Measurements from ENCODE around the gene RICTOR. TPM values are rescaled to one million over a fixed set of nuclear protein-coding genes. Genes with fewer than 3 reads are reported as not detected.

The RICTOR gene
- total RNA-seq, 2 donors from 2014 or later: 35.1 to 84.8 TPM

GRCh38 chr5:38935437-38935836, 138.8 kb downstream of the RICTOR start:
- H3K27ac Mint-ChIP-seq: no peak overlapping the region
- ATAC-seq (replicated peaks): no peak
- H3K36me3 Mint-ChIP-seq (ENCODE audit: low read depth): peaks cover 43% of the 10 kb centered on the region
- H3K4me3 Mint-ChIP-seq: no peak overlapping the region
- H3K4me1 Mint-ChIP-seq: no peaks in the 10 kb centered on the region
- H3K27me3 Mint-ChIP-seq: no peaks in the 10 kb centered on the region
- no peaks in the 10 kb centered on the region for H3K9me3 Mint-ChIP-seq

GRCh38 chr5:38932854-38933408, 141.3 kb downstream of the RICTOR start:
- Mint-ChIP-seq H3K27ac (no peak overlapping the region), H3K4me3 (no peak overlapping the region), H3K27me3 (peaks cover 2% of the 10 kb centered on the region), H3K4me1 (no peaks in the 10 kb centered on the region), H3K9me3 (no peaks in the 10 kb centered on the region), H3K36me3 (ENCODE audit: low read depth) (peaks cover 18% of the 10 kb centered on the region)
- ATAC-seq (replicated peaks): no peak

GRCh38 chr5:38931731-38932130, 142.5 kb downstream of the RICTOR start:
- Mint-ChIP-seq H3K27ac (no peak overlapping the region), H3K36me3 (ENCODE audit: low read depth) (peaks cover 6% of the 10 kb centered on the region), H3K9me3 (no peaks in the 10 kb centered on the region), H3K4me3 (no peak overlapping the region), H3K27me3 (peaks cover 5% of the 10 kb centered on the region), H3K4me1 (no peaks in the 10 kb centered on the region)
- ATAC-seq (replicated peaks): peak; percentile 48

GRCh38 chr5:38929838-38930237, 144.4 kb downstream of the RICTOR start:
- ATAC-seq (replicated peaks): no peak
- H3K27me3 Mint-ChIP-seq: peaks cover 11% of the 10 kb centered on the region
- H3K4me3 Mint-ChIP-seq: no peak overlapping the region
- no peaks in the 10 kb centered on the region for H3K9me3 Mint-ChIP-seq
- H3K4me1 Mint-ChIP-seq: no peaks in the 10 kb centered on the region
- no peak overlapping the region for H3K27ac Mint-ChIP-seq
- no peaks in the 10 kb centered on the region for H3K36me3 Mint-ChIP-seq (ENCODE audit: low read depth)

- no peak for ATAC-seq (replicated peaks)
These were observed 146.7 kb downstream of the RICTOR start for GRCh38 chr5:38927470-38927869.

GRCh38 chr5:38926121-38926520, 148.1 kb downstream of the RICTOR start:
- peaks cover 16% of the 10 kb centered on the region for H3K27me3 Mint-ChIP-seq
- H3K9me3 Mint-ChIP-seq: no peaks in the 10 kb centered on the region
- no peaks in the 10 kb centered on the region for H3K4me1 Mint-ChIP-seq
- H3K36me3 Mint-ChIP-seq (ENCODE audit: low read depth): no peaks in the 10 kb centered on the region
- H3K4me3 Mint-ChIP-seq: no peak overlapping the region
- no peak overlapping the region for H3K27ac Mint-ChIP-seq
- ATAC-seq (replicated peaks): no peak

More at GRCh38 chr5:38927470-38927869, 146.7 kb downstream of the RICTOR start:
- H3K4me1 Mint-ChIP-seq: no peaks in the 10 kb centered on the region
- no peaks in the 10 kb centered on the region for H3K9me3 Mint-ChIP-seq
- no peak overlapping the region for H3K27ac Mint-ChIP-seq
- H3K36me3 Mint-ChIP-seq (ENCODE audit: low read depth): no peaks in the 10 kb centered on the region
- H3K27me3 Mint-ChIP-seq: peaks cover 11% of the 10 kb centered on the region
- H3K4me3 Mint-ChIP-seq: no peak overlapping the region

- Mint-ChIP-seq H3K36me3 (ENCODE audit: low read depth) (no peaks in the 10 kb centered on the region), H3K4me3 (no peak overlapping the region), H3K9me3 (no peaks in the 10 kb centered on the region), H3K27ac (no peak overlapping the region), H3K4me1 (no peaks in the 10 kb centered on the region), H3K27me3 (peaks cover 16% of the 10 kb centered on the region)
- no peak for ATAC-seq (replicated peaks)
These were observed 148.9 kb downstream of the RICTOR start for GRCh38 chr5:38925154-38925925.

GRCh38 chr5:38923661-38924451, 150.3 kb downstream of the RICTOR start:
- H3K4me1 Mint-ChIP-seq: no peaks in the 10 kb centered on the region
- no peak overlapping the region for H3K4me3 Mint-ChIP-seq
- H3K36me3 Mint-ChIP-seq (ENCODE audit: low read depth): no peaks in the 10 kb centered on the region
- H3K9me3 Mint-ChIP-seq: no peaks in the 10 kb centered on the region
- H3K27ac Mint-ChIP-seq: no peak overlapping the region
- peaks cover 25% of the 10 kb centered on the region for H3K27me3 Mint-ChIP-seq
- ATAC-seq (replicated peaks): no peak

GRCh38 chr5:38922199-38922598, 152.0 kb downstream of the RICTOR start:
- Mint-ChIP-seq H3K36me3 (ENCODE audit: low read depth) (no peaks in the 10 kb centered on the region), H3K9me3 (no peaks in the 10 kb centered on the region), H3K4me1 (no peaks in the 10 kb centered on the region), H3K27me3 (peaks cover 20% of the 10 kb centered on the region), H3K4me3 (no peak overlapping the region), H3K27ac (no peak overlapping the region)
- peak; percentile 69 for ATAC-seq (replicated peaks)

GRCh38 chr5:38921174-38921573, 153.0 kb downstream of the RICTOR start:
- Mint-ChIP-seq H3K27ac (no peak overlapping the region), H3K36me3 (ENCODE audit: low read depth) (no peaks in the 10 kb centered on the region), H3K27me3 (peaks cover 20% of the 10 kb centered on the region), H3K9me3 (no peaks in the 10 kb centered on the region), H3K4me1 (no peaks in the 10 kb centered on the region), H3K4me3 (no peak overlapping the region)
- ATAC-seq (replicated peaks): no peak

GRCh38 chr5:38916802-38917201, 157.4 kb downstream of the RICTOR start:
- H3K4me3 Mint-ChIP-seq: no peak overlapping the region
- no peaks in the 10 kb centered on the region for H3K9me3 Mint-ChIP-seq
- H3K27me3 Mint-ChIP-seq: peaks cover 13% of the 10 kb centered on the region
- no peaks in the 10 kb centered on the region for H3K4me1 Mint-ChIP-seq
- ATAC-seq (replicated peaks): no peak
- no peaks in the 10 kb centered on the region for H3K36me3 Mint-ChIP-seq (ENCODE audit: low read depth)
- H3K27ac Mint-ChIP-seq: no peak overlapping the region

GRCh38 chr5:38913714-38914113, 160.5 kb downstream of the RICTOR start:
- Mint-ChIP-seq H3K27me3 (peaks cover 16% of the 10 kb centered on the region), H3K4me1 (no peaks in the 10 kb centered on the region), H3K9me3 (no peaks in the 10 kb centered on the region), H3K36me3 (ENCODE audit: low read depth) (no peaks in the 10 kb centered on the region), H3K4me3 (no peak overlapping the region), H3K27ac (no peak overlapping the region)
- no peak for ATAC-seq (replicated peaks)

GRCh38 chr5:38911933-38912332, 162.3 kb downstream of the RICTOR start:
- Mint-ChIP-seq H3K9me3 (no peaks in the 10 kb centered on the region), H3K36me3 (ENCODE audit: low read depth) (no peaks in the 10 kb centered on the region), H3K4me1 (no peaks in the 10 kb centered on the region), H3K27ac (no peak overlapping the region), H3K27me3 (peaks cover 21% of the 10 kb centered on the region), H3K4me3 (no peak overlapping the region)
- ATAC-seq (replicated peaks): no peak

- ATAC-seq (replicated peaks): no peak
- H3K36me3 Mint-ChIP-seq (ENCODE audit: low read depth): no peaks in the 10 kb centered on the region
- H3K4me1 Mint-ChIP-seq: no peaks in the 10 kb centered on the region
- no peak overlapping the region for H3K27ac Mint-ChIP-seq
- no peak overlapping the region for H3K4me3 Mint-ChIP-seq
- peaks cover 7% of the 10 kb centered on the region for H3K9me3 Mint-ChIP-seq
- peaks cover 20% of the 10 kb centered on the region for H3K27me3 Mint-ChIP-seq
These were observed 167.7 kb downstream of the RICTOR start for GRCh38 chr5:38906503-38906902.

- Mint-ChIP-seq H3K4me3 (no peak overlapping the region), H3K36me3 (ENCODE audit: low read depth) (no peaks in the 10 kb centered on the region), H3K4me1 (no peaks in the 10 kb centered on the region), H3K27ac (no peak overlapping the region), H3K9me3 (peaks cover 7% of the 10 kb centered on the region), H3K27me3 (peaks cover 19% of the 10 kb centered on the region)
- ATAC-seq (replicated peaks): no peak
These were observed 168.7 kb downstream of the RICTOR start for GRCh38 chr5:38905516-38905915.
